B cell (primary cell): ENCODE data around the gene SPART.

Source experiments
- CTCF ChIP-seq: fragments of 200-600 bp; IDR thresholded peaks from one replicate; pipeline ENCODE4 v1.8.0; 2022; ENCODE audit warnings: antibody characterized with exemption, mild to moderate bottlenecking
- EZH2 ChIP-seq: IDR thresholded peaks from 2 replicates; pipeline ENCODE4 v1.6.1; 2012; ENCODE audit warnings: borderline replicate concordance, low read depth, mild to moderate bottlenecking, moderate library complexity, low read length; ENCODE audit not compliant: insufficient read depth, poor library complexity, severe bottlenecking

- TF ChIP-seq CTCF, result no peak
- no peak for TF ChIP-seq EZH2
These were observed 14.7 kb upstream of the SPART start for GRCh38 chr13:36360903-36361302.
